Measurements from ENCODE around the gene NDUFAF7. TPM values are rescaled to one million over a fixed set of nuclear protein-coding genes. Genes with fewer than 3 reads are reported as not detected.

The NDUFAF7 gene
- total and polyA plus RNA-seq, 9 donors = 11.3 to 17.9 (median 14.5) TPM

DNA sequence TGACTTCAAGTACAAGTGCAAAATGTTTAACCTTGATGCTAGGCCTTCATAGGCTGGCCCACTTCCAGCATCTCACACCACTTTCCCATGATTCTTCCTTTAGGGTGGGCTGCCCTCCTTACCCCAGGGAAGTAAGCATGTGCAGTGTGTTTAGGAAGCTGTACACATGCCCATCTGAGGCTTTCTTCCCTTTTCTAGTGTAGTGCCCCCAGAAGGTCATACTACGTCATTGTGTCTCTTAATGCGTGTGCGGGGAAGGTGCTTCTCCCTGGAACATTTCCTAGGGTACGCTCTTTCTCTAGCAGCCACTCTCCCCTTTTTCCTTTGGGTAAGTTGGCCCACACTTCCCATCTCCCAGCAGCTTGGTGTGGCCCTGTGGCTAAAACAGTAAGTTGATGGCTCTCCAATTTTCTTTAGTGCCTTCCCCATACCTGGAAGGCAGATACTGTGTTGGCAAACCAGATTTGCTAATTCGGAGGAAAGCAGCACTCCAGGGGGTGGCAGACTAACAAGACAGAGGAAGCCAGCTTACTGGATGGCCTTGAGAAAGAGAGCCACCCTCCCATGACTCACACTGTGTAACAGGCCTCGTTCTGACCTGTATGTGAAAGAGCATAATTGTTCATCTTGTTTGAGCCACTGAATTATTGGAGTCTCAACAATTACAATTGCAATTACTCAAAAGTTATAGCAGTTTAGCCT is 41.9 kb upstream of the NDUFAF7 start:
- Histone ChIP-seq H3K4me1 (ENCODE audit: insufficient read depth) (no peaks in the 10 kb centered on the region), H3K27me3 (no peaks in the 10 kb centered on the region), H3K9me3 (no peaks in the 10 kb centered on the region), H3K36me3 (no peaks in the 10 kb centered on the region), H3K4me3 (no peak overlapping the region), H3K27ac (peak overlapping the region in 1 of 2 donors; percentile 31)
- TF ChIP-seq, protein P1, sequence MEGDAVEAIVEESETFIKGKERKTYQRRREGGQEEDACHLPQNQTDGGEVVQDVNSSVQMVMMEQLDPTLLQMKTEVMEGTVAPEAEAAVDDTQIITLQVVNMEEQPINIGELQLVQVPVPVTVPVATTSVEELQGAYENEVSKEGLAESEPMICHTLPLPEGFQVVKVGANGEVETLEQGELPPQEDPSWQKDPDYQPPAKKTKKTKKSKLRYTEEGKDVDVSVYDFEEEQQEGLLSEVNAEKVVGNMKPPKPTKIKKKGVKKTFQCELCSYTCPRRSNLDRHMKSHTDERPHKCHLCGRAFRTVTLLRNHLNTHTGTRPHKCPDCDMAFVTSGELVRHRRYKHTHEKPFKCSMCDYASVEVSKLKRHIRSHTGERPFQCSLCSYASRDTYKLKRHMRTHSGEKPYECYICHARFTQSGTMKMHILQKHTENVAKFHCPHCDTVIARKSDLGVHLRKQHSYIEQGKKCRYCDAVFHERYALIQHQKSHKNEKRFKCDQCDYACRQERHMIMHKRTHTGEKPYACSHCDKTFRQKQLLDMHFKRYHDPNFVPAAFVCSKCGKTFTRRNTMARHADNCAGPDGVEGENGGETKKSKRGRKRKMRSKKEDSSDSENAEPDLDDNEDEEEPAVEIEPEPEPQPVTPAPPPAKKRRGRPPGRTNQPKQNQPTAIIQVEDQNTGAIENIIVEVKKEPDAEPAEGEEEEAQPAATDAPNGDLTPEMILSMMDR (IDR thresholded peaks at IDR 0.05) = no peak
- no peak for TF ChIP-seq EP300 (IDR thresholded peaks at IDR 0.05)
- no peak for TF ChIP-seq POLR2A (IDR thresholded peaks at IDR 0.05)
- peak; percentile 48 to 68 (median 51) for DNase-seq
- intact Hi-C loops (cut with DNase I) = no loop called here
- 64 to 68% (median 66%) methylated on average over 6 of the region's 6 CpGs for WGBS, 3 donors

DNA sequence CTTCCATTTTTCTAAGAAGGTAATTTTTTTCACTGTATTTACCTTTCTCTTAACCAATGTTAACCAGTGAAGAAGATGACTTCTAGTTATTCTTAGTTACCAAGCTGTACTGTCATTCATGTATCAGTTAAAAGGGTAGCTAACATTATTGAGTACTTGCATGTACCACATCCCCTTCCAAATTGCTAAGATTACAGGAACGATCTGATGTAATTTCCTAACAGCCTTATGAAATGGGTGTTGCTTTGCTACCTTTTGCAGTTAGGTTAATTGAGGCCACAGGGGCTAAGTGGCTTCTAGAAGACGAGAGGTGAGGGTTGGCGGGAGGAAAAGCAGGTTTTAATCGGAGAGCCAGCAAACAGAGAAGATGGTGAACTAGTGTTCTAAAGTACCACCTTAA is 41.2 kb upstream of the NDUFAF7 start:
- Histone ChIP-seq H3K9me3 (no peaks in the 10 kb centered on the region), H3K4me1 (ENCODE audit: insufficient read depth) (no peaks in the 10 kb centered on the region), H3K36me3 (no peaks in the 10 kb centered on the region), H3K4me3 (no peak overlapping the region), H3K27me3 (no peaks in the 10 kb centered on the region), H3K27ac (no peak overlapping the region)
- TF ChIP-seq, protein P1 (IDR thresholded peaks at IDR 0.05) = no peak
- no peak for TF ChIP-seq POLR2A (IDR thresholded peaks at IDR 0.05)
- TF ChIP-seq EP300 (IDR thresholded peaks at IDR 0.05) = no peak
- DNase-seq = no peak
- intact Hi-C loops (cut with DNase I) = no loop called here
- 85 to 93% (median 89%) methylated on average over 4 of the region's 4 CpGs for WGBS, 3 donors

DNA sequence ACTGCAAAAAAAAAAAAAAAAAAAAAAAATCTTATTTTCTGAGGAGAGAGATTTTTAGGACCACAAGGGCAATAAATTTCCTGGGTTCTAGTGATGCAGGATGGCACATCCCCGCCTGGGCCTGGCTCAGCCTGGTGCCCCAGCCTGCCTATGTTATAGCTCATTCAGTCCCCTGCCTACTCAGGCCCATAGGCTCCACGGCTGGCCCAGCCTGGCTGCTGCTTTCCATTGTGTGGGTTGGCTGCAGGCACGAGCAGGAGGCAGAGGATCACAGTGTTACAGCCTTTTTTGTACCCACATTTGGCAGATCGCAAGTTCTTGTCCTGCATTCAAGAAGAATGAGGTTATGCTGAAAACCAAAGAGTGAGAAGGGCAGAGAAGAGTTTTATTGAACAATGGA is 40.2 kb upstream of the NDUFAF7 start:
- H3K27me3 ChIP-seq = no peaks in the 10 kb centered on the region
- H3K27ac ChIP-seq = no peak overlapping the region
- no peak for DNase-seq
- TF ChIP-seq POLR2A (IDR thresholded peaks at IDR 0.05) (no peak), EP300 (IDR thresholded peaks at IDR 0.05) (no peak)
- TF ChIP-seq, protein P1 (IDR thresholded peaks at IDR 0.05) = no peak
- H3K36me3 ChIP-seq = no peaks in the 10 kb centered on the region
- no peaks in the 10 kb centered on the region for H3K4me1 ChIP-seq (ENCODE audit: insufficient read depth)
- H3K9me3 ChIP-seq = no peaks in the 10 kb centered on the region
- intact Hi-C loops (cut with DNase I) = no loop called here
- WGBS, 3 donors = 81 to 90% (median 85%) methylated on average over 4 of the region's 4 CpGs
- H3K4me3 ChIP-seq = no peak overlapping the region

DNA sequence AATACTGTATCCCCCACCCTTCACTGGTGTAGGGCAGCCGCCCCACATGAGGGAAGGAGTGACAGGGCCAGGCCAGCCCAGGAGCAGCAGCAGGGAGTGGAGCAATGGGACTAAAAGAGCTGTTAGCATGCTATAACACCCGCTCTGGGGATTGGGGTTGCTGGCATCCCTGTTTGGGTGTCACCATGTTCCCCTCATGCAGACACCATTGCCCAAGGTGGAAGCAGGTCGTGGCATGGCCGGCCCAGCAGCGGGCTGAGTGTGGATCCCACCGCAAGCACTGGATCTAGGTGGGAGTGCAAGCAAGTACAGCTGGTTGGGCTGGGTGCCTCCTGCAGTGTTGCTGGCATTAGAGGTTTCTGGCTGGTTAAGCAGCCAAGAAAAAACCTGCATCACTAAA is 39.7 kb upstream of the NDUFAF7 start:
- WGBS, 3 donors = 76 to 79% (median 77%) methylated on average over 6 of the region's 6 CpGs
- no peaks in the 10 kb centered on the region for H3K36me3 ChIP-seq
- no peaks in the 10 kb centered on the region for H3K9me3 ChIP-seq
- no peaks in the 10 kb centered on the region for H3K27me3 ChIP-seq
- intact Hi-C loops (cut with DNase I) = no loop called here
- H3K4me1 ChIP-seq (ENCODE audit: insufficient read depth) = no peaks in the 10 kb centered on the region
- no peak for TF ChIP-seq EP300 (IDR thresholded peaks at IDR 0.05)
- TF ChIP-seq, protein P1 (IDR thresholded peaks at IDR 0.05) = no peak
- no peak for TF ChIP-seq POLR2A (IDR thresholded peaks at IDR 0.05)
- H3K27ac ChIP-seq = no peak overlapping the region
- no peak overlapping the region for H3K4me3 ChIP-seq
- DNase-seq = no peak

All from ovary (tissue), 9 donors.